Natural killer cell (primary cell): ENCODE data around the gene NAV2. TPM values are rescaled to one million over a fixed set of nuclear protein-coding genes. Genes with fewer than 3 reads are reported as not detected.

Source experiments
- ATAC-seq, 3 donors: fragments of 150-1000 bp in 2 of 3; fragments of 200-7000 bp in 1 of 3; cut with Tn5 transposase; 1 replicate in 1 of 3; 2 replicates in 2 of 3; pipeline ENCODE4 v1.10.0; 2021; ENCODE audit warnings: mild to moderate bottlenecking in 2 of 3, moderate library complexity in 2 of 3
- DNase-seq, 2 donors: peaks; one replicate each; pipeline versions ENCODE4 v3.0.0 to v3.0.0-alpha.2; 2013 to 2021; ENCODE audit warnings: mixed read lengths in 1 of 2
- H3K27ac ChIP-seq: one replicate; pipeline ENCODE4 v1.5.1; 2013; ENCODE audit warnings: mild to moderate bottlenecking, low read length
- H3K27me3 ChIP-seq: one replicate; pipeline ENCODE4 v1.6.1; 2013; ENCODE audit warnings: low read length; ENCODE audit not compliant: control insufficient read depth, insufficient read depth
- H3K36me3 ChIP-seq: one replicate; pipeline ENCODE4 v1.6.1; 2013; ENCODE audit warnings: low read length; ENCODE audit not compliant: control insufficient read depth, insufficient read depth
- H3K4me1 ChIP-seq: one replicate; pipeline ENCODE4 v1.6.1; 2013; ENCODE audit warnings: low read length; ENCODE audit not compliant: control insufficient read depth, insufficient read depth
- H3K4me3 ChIP-seq: one replicate; pipeline ENCODE4 v1.5.1; 2013; ENCODE audit warnings: low read length
- H3K9me3 ChIP-seq: one replicate; pipeline ENCODE4 v1.6.1; 2013; ENCODE audit warnings: low read length; ENCODE audit not compliant: control insufficient read depth, insufficient read depth
- H3K27ac Mint-ChIP-seq, 2 donors: one replicate each; pipeline ENCODE4 v1.8.0; 2022; ENCODE audit warnings: mild to moderate bottlenecking in 2 of 2, mixed read lengths in 2 of 2, moderate library complexity in 1 of 2
- H3K27me3 Mint-ChIP-seq, 2 donors: one replicate each; pipeline ENCODE4 v1.8.0; 2022; ENCODE audit warnings: low read depth in 2 of 2, mixed read lengths in 2 of 2
- H3K36me3 Mint-ChIP-seq: one replicate; pipeline ENCODE4 v1.8.0; 2022; ENCODE audit warnings: mixed read lengths
- H3K4me1 Mint-ChIP-seq, 2 donors: one replicate each; pipeline ENCODE4 v1.8.0; 2022; ENCODE audit warnings: mixed read lengths in 2 of 2
- H3K4me3 Mint-ChIP-seq: one replicate; pipeline ENCODE4 v1.8.0; 2022; ENCODE audit warnings: mild to moderate bottlenecking, moderate library complexity, mixed read lengths
- H3K9me3 Mint-ChIP-seq, 2 donors: one replicate each; pipeline ENCODE4 v1.8.0; 2022; ENCODE audit warnings: mixed read lengths in 2 of 2
- WGBS: methylation state at CpG from one replicate; pipeline ENCODE4 v1.1.7; 2013; ENCODE audit warnings: missing lambda C conversion rate; ENCODE audit not compliant: insufficient coverage; 5-methylcytosine and 5-hydroxymethylcytosine counted together
- intact Hi-C: fragments of 100-400 bp; cut with micrococcal nuclease; formaldehyde crosslinking; loops from one replicate; pipeline ENCODE4 v1.14.2; 2022
- total RNA-seq, 4 donors: library from RNA; stranded (reverse); fragments of 120-200 nt in 1 of 4; gene quantifications; one replicate each; pipeline versions ENCODE4 v1.2.3 to v1.2.4, GENCODE V29; 2013 to 2022
- TF ChIP-seq, protein P1 (sequence below): fragments of 200-600 bp; IDR thresholded peaks from one replicate; pipeline ENCODE4 v1.8.0; 2022; ENCODE audit warnings: antibody characterized with exemption

Gene NAV2
- total RNA-seq, 3 donors from 2014 or later (not counting 1 experiment from before 2014, with no cell fraction given), result 0.14 to 1.6 (median 0.43) TPM

DNA sequence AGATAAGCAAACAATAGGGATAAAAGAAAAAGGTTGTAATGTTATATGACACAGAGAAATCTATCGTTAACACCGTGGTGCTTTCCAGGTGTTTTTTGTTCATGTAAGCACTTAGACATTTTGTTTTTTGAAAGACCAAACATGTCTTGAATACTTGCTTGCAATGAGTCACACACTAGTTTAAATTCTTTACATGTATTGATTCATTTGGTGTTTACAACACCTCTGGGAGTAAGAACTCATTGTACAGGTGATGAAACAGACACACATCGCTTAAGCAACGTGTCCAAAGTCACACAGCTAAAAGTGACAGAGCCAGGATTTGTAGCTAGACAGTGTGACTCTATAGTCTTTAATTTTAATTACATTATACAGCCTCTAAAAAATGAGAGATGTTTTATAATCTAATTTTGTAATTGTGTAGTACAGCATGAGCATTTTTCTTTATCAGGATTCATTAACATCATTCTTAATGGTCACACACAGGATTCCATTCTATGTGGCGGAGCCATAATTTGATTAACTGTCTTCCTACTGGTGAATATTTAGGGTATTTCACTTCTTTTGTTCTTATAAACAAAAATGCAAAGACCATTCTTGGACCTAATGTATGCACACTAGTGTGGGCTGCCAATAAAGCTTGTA is 298.8 kb downstream of the NAV2 start:
- no peak overlapping the region for H3K4me3 Mint-ChIP-seq
- no peaks in the 10 kb centered on the region for H3K36me3 ChIP-seq
- H3K27ac Mint-ChIP-seq, result no peak overlapping the region
- no peak overlapping the region for H3K27ac ChIP-seq
- ATAC-seq (no peak), DNase-seq (no peak)
- no peaks in the 10 kb centered on the region for H3K9me3 ChIP-seq
- H3K27me3 Mint-ChIP-seq, result peaks cover 3 to 21% of the 10 kb centered on the region in 2 donors
- no peak overlapping the region for H3K4me3 ChIP-seq
- H3K27me3 ChIP-seq, result no peaks in the 10 kb centered on the region
- no peaks in the 10 kb centered on the region for H3K9me3 Mint-ChIP-seq
- TF ChIP-seq, protein P1, sequence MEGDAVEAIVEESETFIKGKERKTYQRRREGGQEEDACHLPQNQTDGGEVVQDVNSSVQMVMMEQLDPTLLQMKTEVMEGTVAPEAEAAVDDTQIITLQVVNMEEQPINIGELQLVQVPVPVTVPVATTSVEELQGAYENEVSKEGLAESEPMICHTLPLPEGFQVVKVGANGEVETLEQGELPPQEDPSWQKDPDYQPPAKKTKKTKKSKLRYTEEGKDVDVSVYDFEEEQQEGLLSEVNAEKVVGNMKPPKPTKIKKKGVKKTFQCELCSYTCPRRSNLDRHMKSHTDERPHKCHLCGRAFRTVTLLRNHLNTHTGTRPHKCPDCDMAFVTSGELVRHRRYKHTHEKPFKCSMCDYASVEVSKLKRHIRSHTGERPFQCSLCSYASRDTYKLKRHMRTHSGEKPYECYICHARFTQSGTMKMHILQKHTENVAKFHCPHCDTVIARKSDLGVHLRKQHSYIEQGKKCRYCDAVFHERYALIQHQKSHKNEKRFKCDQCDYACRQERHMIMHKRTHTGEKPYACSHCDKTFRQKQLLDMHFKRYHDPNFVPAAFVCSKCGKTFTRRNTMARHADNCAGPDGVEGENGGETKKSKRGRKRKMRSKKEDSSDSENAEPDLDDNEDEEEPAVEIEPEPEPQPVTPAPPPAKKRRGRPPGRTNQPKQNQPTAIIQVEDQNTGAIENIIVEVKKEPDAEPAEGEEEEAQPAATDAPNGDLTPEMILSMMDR, result no peak
- peaks cover 8 to 9% of the 10 kb centered on the region in 2 donors for H3K4me1 Mint-ChIP-seq
- H3K36me3 Mint-ChIP-seq, result no peaks in the 10 kb centered on the region
- WGBS, result 94% methylated on average over 4 of the region's 5 CpGs
- peaks cover 5% of the 10 kb centered on the region for H3K4me1 ChIP-seq
- intact Hi-C loops, result no loop called here

- Mint-ChIP-seq H3K27me3 (peaks cover 8 to 21% of the 10 kb centered on the region in 2 donors), H3K4me1 (peaks cover 8 to 9% of the 10 kb centered on the region in 2 donors), H3K9me3 (no peaks in the 10 kb centered on the region), H3K4me3 (no peak overlapping the region), H3K27ac (no peak overlapping the region), H3K36me3 (no peaks in the 10 kb centered on the region)
- no peak overlapping the region for H3K27ac ChIP-seq
- no peak overlapping the region for H3K4me3 ChIP-seq
- WGBS, result 42% methylated on average over 6 of the region's 7 CpGs
- H3K27me3 ChIP-seq, result no peaks in the 10 kb centered on the region
- peaks cover 5% of the 10 kb centered on the region for H3K4me1 ChIP-seq
- H3K36me3 ChIP-seq, result no peaks in the 10 kb centered on the region
- DNase-seq (no peak), ATAC-seq (peak in 1 of 3 donors; percentile 58)
- intact Hi-C loops, result no loop called here
- H3K9me3 ChIP-seq, result no peaks in the 10 kb centered on the region
- TF ChIP-seq, protein P1, result no peak
These were observed 300.9 kb downstream of the NAV2 start for GRCh38 chr11:20013346-20014066.

DNA sequence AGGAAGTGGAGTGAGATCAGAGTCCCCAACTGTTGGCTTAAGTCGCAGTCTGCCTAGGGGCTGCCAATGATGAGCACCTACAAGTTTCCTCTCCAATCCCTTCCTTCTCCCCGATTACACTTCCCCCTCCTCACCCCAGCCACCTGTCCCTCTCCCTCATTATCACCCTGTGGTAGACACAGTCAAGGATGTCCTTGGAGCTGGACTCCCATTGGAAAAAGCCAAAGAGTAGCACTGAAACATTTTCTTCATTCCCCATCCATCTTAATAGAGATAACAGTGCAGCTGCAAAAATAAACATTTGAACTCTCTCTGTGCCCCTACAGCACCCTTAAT is 301.4 kb downstream of the NAV2 start:
- H3K4me1 ChIP-seq, result peaks cover 5% of the 10 kb centered on the region
- H3K9me3 ChIP-seq, result no peaks in the 10 kb centered on the region
- Mint-ChIP-seq H3K4me1 (peaks cover 8 to 9% of the 10 kb centered on the region in 2 donors), H3K9me3 (no peaks in the 10 kb centered on the region), H3K36me3 (no peaks in the 10 kb centered on the region), H3K4me3 (no peak overlapping the region), H3K27ac (no peak overlapping the region), H3K27me3 (peaks cover 10 to 21% of the 10 kb centered on the region in 2 donors)
- TF ChIP-seq, protein P1, result no peak
- no peak overlapping the region for H3K4me3 ChIP-seq
- H3K27me3 ChIP-seq, result no peaks in the 10 kb centered on the region
- no peaks in the 10 kb centered on the region for H3K36me3 ChIP-seq
- intact Hi-C loops, result no loop called here
- ATAC-seq (no peak), DNase-seq (no peak)
- 9% methylated on average over 2 of the region's 2 CpGs for WGBS
- no peak overlapping the region for H3K27ac ChIP-seq
